B cell (primary cell): Measurements from ENCODE around the gene UBALD2. TPM values are rescaled to one million over a fixed set of nuclear protein-coding genes. Genes with fewer than 3 reads are reported as not detected.

Experiments
- ATAC-seq: fragments of 200-7000 bp; cut with Tn5 transposase; one replicate; pipeline ENCODE4 v1.10.0; 2021; ENCODE audit warnings: low read depth, mild to moderate bottlenecking, moderate number of reproducible peaks, moderate library complexity
- CTCF ChIA-PET: fragments of 350-600 bp; sonication (Branson Sonifier 250); formaldehyde crosslinking; loops from one replicate; lab custom pipeline; 2021; ENCODE audit warnings: antibody characterized with exemption, inconsistent platforms; lab: Charles Lee
- POLR2A ChIA-PET: fragments of 350-600 bp; sonication (Branson Sonifier 250); formaldehyde crosslinking; loops from one replicate; lab custom pipeline; 2021; ENCODE audit warnings: antibody characterized with exemption; lab: Charles Lee
- DNase-seq: peaks from one replicate; pipeline ENCODE4 v3.0.0; 2013
- H2AFZ ChIP-seq: 2 replicates; pipeline ENCODE4 v1.6.1; 2012; ENCODE audit warnings: mild to moderate bottlenecking, low read depth, low read length; ENCODE audit not compliant: insufficient read depth, poor library complexity, severe bottlenecking
- H3K27ac ChIP-seq, 2 donors: 1 replicate in 1 of 2; 2 replicates in 1 of 2; pipeline ENCODE4 v1.5.1; 2012 to 2013; ENCODE audit warnings: low read length in 2 of 2, mild to moderate bottlenecking in 2 of 2, moderate library complexity in 1 of 2
- H3K27me3 ChIP-seq, 4 experiments: fragments of 200-600 bp in 1 of 4; sonication (generic) in 1 of 4; replicated peaks in 1 of 4; 1 replicate in 2 of 4; 2 replicates in 2 of 4; pipeline versions ENCODE4 v1.6.1 to v1.7.0; 2013 to 2016; ENCODE audit warnings: low read length in 3 of 4, mild to moderate bottlenecking in 2 of 4, mixed read lengths in 1 of 4, moderate library complexity in 1 of 4; ENCODE audit not compliant: insufficient read depth in 4 of 4, control insufficient read depth in 3 of 4; ENCODE audit errors: control extremely low read depth in 1 of 4
- H3K36me3 ChIP-seq, 2 experiments: replicated peaks in 1 of 2; 1 replicate in 1 of 2; 2 replicates in 1 of 2; pipeline versions ENCODE4 v1.6.1 to v1.7.1; 2013; ENCODE audit warnings: low read length in 1 of 2; ENCODE audit not compliant: insufficient read depth in 2 of 2, control insufficient read depth in 1 of 2; ENCODE audit errors: control extremely low read depth in 1 of 2, extremely low read depth in 1 of 2
- H3K4me1 ChIP-seq, 2 donors: fragments of 200-600 bp in 1 of 2; sonication (generic) in 1 of 2; 1 replicate in 1 of 2; 2 replicates in 1 of 2; pipeline versions ENCODE4 v1.5.1 to v1.6.1; 2013 to 2017; ENCODE audit warnings: low read length in 2 of 2; ENCODE audit not compliant: control insufficient read depth in 2 of 2, insufficient read depth in 2 of 2
- H3K4me2 ChIP-seq: replicated peaks from 2 replicates; pipeline ENCODE3; 2012; ENCODE audit warnings: mild to moderate bottlenecking, low read depth, low read length; ENCODE audit not compliant: poor library complexity, severe bottlenecking
- H3K4me3 ChIP-seq, 5 experiments: fragments of 200-600 bp in 1 of 5; sonication (generic) in 1 of 5; 1 replicate in 3 of 5; 2 replicates in 2 of 5; pipeline versions ENCODE4 v1.5.1 to v1.7.0; 2011 to 2016; ENCODE audit warnings: low read length in 4 of 5, mild to moderate bottlenecking in 4 of 5, low read depth in 2 of 5, control low read depth in 1 of 5, moderate library complexity in 1 of 5; ENCODE audit not compliant: insufficient read depth in 1 of 5; ENCODE audit errors: control extremely low read depth in 1 of 5, extremely low read depth in 1 of 5
- H3K79me2 ChIP-seq: fragments of 200-600 bp; sonication (generic); one replicate; pipeline ENCODE4 v1.6.0; 2016; ENCODE audit warnings: low read length; ENCODE audit not compliant: control insufficient read depth, insufficient read depth
- H3K9ac ChIP-seq: fragments of 200-600 bp; sonication (generic); 2 replicates; pipeline ENCODE4 v1.6.1; 2017; ENCODE audit warnings: mild to moderate bottlenecking, low read length, moderate library complexity
- H3K9me3 ChIP-seq, 3 donors: one replicate each; pipeline versions ENCODE4 v1.6.1 to v1.7.1; 2013; ENCODE audit warnings: low read length in 2 of 3; ENCODE audit not compliant: control insufficient read depth in 2 of 3, insufficient read depth in 1 of 3; ENCODE audit errors: control extremely low read depth in 1 of 3
- H4K20me1 ChIP-seq: 2 replicates; pipeline ENCODE4 v1.6.0; 2012; ENCODE audit warnings: mild to moderate bottlenecking, low read length; ENCODE audit not compliant: insufficient read depth, control insufficient read depth, poor library complexity, severe bottlenecking
- H3K27ac Mint-ChIP-seq: one replicate; pipeline ENCODE4 v1.8.0; 2021; ENCODE audit warnings: mixed read lengths
- H3K27me3 Mint-ChIP-seq: one replicate; pipeline ENCODE4 v1.8.0; 2021; ENCODE audit warnings: mixed read lengths
- H3K4me1 Mint-ChIP-seq: one replicate; pipeline ENCODE4 v1.8.0; 2021; ENCODE audit warnings: mixed read lengths
- H3K4me3 Mint-ChIP-seq: one replicate; pipeline ENCODE4 v1.8.0; 2021; ENCODE audit warnings: mixed read lengths
- H3K9me3 Mint-ChIP-seq: one replicate; pipeline ENCODE4 v1.8.0; 2022; ENCODE audit warnings: mixed read lengths; ENCODE audit not compliant: insufficient read depth
- CTCF ChIP-seq: fragments of 200-600 bp; IDR thresholded peaks from one replicate; pipeline ENCODE4 v1.8.0; 2022; ENCODE audit warnings: antibody characterized with exemption, mild to moderate bottlenecking
- EZH2 ChIP-seq: IDR thresholded peaks from 2 replicates; pipeline ENCODE4 v1.6.1; 2012; ENCODE audit warnings: borderline replicate concordance, low read depth, mild to moderate bottlenecking, moderate library complexity, low read length; ENCODE audit not compliant: insufficient read depth, poor library complexity, severe bottlenecking
- WGBS: methylation state at CpG from one replicate; pipeline ENCODE4 v1.1.5; 2013; ENCODE audit warnings: missing lambda C conversion rate; ENCODE audit not compliant: insufficient coverage; 5-methylcytosine and 5-hydroxymethylcytosine counted together
- intact Hi-C: fragments of 100-400 bp; cut with micrococcal nuclease; formaldehyde crosslinking; loops from one replicate; pipeline ENCODE4 v1.10.0; 2022
- polyA plus RNA-seq: library from polyadenylated mRNA; depleted of rRNA; stranded (reverse); fragments of >200 nt; gene quantifications from 2 replicates; pipeline ENCODE4 v1.2.3, GENCODE V29; 2012
- total RNA-seq, 2 donors: library from RNA; stranded (reverse); fragments of 120-200 nt in 1 of 2; gene quantifications; 1 replicate in 1 of 2; 2 replicates in 1 of 2; pipeline versions ENCODE4 v1.2.3 to v1.2.4, GENCODE V29; 2013 to 2022

The UBALD2 gene
- total and polyA plus RNA-seq, 2 donors (not counting 1 experiment from before 2014, with no cell fraction given), result 78.9 to 155 TPM

- no peaks in the 10 kb centered on the region for H3K36me3 ChIP-seq
- ChIA-PET CTCF (interaction anchor here (0.6 to 16.7 kb wide), 68 partner anchors 9 to 426 kb away, joined by 3 to 435 read pairs (median 4); partner anchors contain the start of genes CDK3, EXOC7, FOXJ1 and UBALD2), POLR2A (interaction anchor here (0.7 to 2.4 kb wide), 3 partner anchors 13 to 165 kb away, joined by 5 to 8 read pairs (median 7); no protein-coding TSS in a partner anchor)
- H4K20me1 ChIP-seq, result no peaks in the 10 kb centered on the region
- no peak overlapping the region for H3K9ac ChIP-seq
- no peaks in the 10 kb centered on the region for H3K27me3 ChIP-seq
- Mint-ChIP-seq H3K4me1 (peaks cover 26% of the 10 kb centered on the region), H3K27me3 (no peaks in the 10 kb centered on the region), H3K4me3 (no peak overlapping the region), H3K9me3 (no peaks in the 10 kb centered on the region), H3K27ac (peak overlapping the region; percentile 37)
- DNase-seq (no peak), ATAC-seq (no peak)
- H3K4me2 ChIP-seq, result no peak overlapping the region
- no peak overlapping the region for H3K27ac ChIP-seq
- WGBS, result 90% methylated on average over 12 of the region's 15 CpGs
- H3K4me1 ChIP-seq, result peaks cover 17 to 23% of the 10 kb centered on the region in 2 donors
- TF ChIP-seq EZH2, result no peak
- peak; percentile 35 for TF ChIP-seq CTCF
- no peak overlapping the region for H2AFZ ChIP-seq
- no peaks in the 10 kb centered on the region for H3K79me2 ChIP-seq
- H3K9me3 ChIP-seq, result no peaks in the 10 kb centered on the region
- intact Hi-C loops, result loop anchor here (1.0 to 10.0 kb wide), 4 partner anchors 98 to 215 kb away; no protein-coding TSS in a partner anchor
- no peak overlapping the region for H3K4me3 ChIP-seq
Measured at GRCh38 chr17:76279742-76280287, 14.7 kb downstream of the UBALD2 start.

GRCh38 chr17:76280650-76281049 lies 15.5 kb downstream of the UBALD2 start:
- H3K27ac Mint-ChIP-seq, result no peak overlapping the region
- Histone ChIP-seq H3K27me3 (no peaks in the 10 kb centered on the region), H2AFZ (no peak overlapping the region), H3K36me3 (no peaks in the 10 kb centered on the region), H3K4me3 (no peak overlapping the region), H4K20me1 (no peaks in the 10 kb centered on the region), H3K79me2 (no peaks in the 10 kb centered on the region), H3K27ac (no peak overlapping the region), H3K4me2 (no peak overlapping the region), H3K4me1 (peaks cover 9 to 15% of the 10 kb centered on the region in 2 donors), H3K9ac (no peak overlapping the region), H3K9me3 (no peaks in the 10 kb centered on the region)
- DNase-seq (no peak), ATAC-seq (no peak)
- 92% methylated on average over 15 of the region's 15 CpGs for WGBS
- POLR2A ChIA-PET, result interaction anchor here (0.6 to 1.2 kb wide), 3 partner anchors 14 to 76 kb away, joined by 3 to 7 read pairs (median 4); no protein-coding TSS in a partner anchor
- intact Hi-C loops, result no loop called here
- H3K27me3 Mint-ChIP-seq, result no peaks in the 10 kb centered on the region
- H3K9me3 Mint-ChIP-seq, result no peaks in the 10 kb centered on the region
- CTCF ChIA-PET, result interaction anchor here (0.8 to 16.7 kb wide), 18 partner anchors 10 to 319 kb away, joined by 3 to 435 read pairs (median 6); partner anchors contain the start of genes EXOC7, FOXJ1 and UBALD2
- H3K4me1 Mint-ChIP-seq, result peaks cover 18% of the 10 kb centered on the region
- H3K4me3 Mint-ChIP-seq, result no peak overlapping the region
- TF ChIP-seq EZH2 (no peak), CTCF (no peak)
